NB4 (cell line): ENCODE results near the gene ESF1.

ENCODE experiments used
- POLR2A ChIP-seq: IDR thresholded peaks from 2 replicates; pipeline ENCODE4 v1.6.1; 2011; ENCODE audit warnings: mild to moderate bottlenecking; ENCODE audit not compliant: insufficient read length; ENCODE audit errors: extremely low read depth
- TF ChIP-seq, protein P1 (sequence below): IDR thresholded peaks from one replicate; pipeline ENCODE4 v1.5.1; 2012; ENCODE audit warnings: low read depth, low read length
- TF ChIP-seq, protein P2 (sequence below): IDR thresholded peaks from 2 replicates; pipeline ENCODE4 v1.6.1; 2011; ENCODE audit warnings: low read depth, low read length

DNA sequence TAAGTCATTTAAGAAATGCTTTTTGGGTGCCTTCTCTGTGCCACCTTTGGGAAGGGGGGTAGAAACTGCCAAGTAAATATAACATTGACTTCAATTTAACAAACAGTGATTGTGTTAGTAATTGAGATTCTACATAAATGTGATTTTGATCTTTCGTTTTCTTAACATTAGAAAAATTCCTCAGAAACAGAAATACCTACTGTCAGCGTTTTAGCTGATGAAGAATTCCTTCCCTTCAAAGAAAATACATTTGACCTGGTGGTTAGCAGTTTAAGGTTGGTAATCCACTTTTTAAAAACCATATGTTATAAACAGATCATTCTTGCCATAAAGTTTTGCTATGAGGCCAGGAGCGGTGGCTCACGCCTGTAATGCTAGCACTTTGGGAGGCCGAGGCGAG lies 9.9 kb upstream of the ESF1 start:
- TF ChIP-seq, protein P1, sequence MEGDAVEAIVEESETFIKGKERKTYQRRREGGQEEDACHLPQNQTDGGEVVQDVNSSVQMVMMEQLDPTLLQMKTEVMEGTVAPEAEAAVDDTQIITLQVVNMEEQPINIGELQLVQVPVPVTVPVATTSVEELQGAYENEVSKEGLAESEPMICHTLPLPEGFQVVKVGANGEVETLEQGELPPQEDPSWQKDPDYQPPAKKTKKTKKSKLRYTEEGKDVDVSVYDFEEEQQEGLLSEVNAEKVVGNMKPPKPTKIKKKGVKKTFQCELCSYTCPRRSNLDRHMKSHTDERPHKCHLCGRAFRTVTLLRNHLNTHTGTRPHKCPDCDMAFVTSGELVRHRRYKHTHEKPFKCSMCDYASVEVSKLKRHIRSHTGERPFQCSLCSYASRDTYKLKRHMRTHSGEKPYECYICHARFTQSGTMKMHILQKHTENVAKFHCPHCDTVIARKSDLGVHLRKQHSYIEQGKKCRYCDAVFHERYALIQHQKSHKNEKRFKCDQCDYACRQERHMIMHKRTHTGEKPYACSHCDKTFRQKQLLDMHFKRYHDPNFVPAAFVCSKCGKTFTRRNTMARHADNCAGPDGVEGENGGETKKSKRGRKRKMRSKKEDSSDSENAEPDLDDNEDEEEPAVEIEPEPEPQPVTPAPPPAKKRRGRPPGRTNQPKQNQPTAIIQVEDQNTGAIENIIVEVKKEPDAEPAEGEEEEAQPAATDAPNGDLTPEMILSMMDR: no peak
- no peak for TF ChIP-seq POLR2A
- TF ChIP-seq, protein P2, sequence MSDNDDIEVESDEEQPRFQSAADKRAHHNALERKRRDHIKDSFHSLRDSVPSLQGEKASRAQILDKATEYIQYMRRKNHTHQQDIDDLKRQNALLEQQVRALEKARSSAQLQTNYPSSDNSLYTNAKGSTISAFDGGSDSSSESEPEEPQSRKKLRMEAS: no peak
